ENCODE data around the gene BCKDHB. TPM values are rescaled to one million over a fixed set of nuclear protein-coding genes. Genes with fewer than 3 reads are reported as not detected.

The BCKDHB gene
- total RNA-seq, 3 donors from 2014 or later (not counting 1 experiment from before 2014, with no cell fraction given): 11.1 to 13.7 (median 12.8) TPM

DNA sequence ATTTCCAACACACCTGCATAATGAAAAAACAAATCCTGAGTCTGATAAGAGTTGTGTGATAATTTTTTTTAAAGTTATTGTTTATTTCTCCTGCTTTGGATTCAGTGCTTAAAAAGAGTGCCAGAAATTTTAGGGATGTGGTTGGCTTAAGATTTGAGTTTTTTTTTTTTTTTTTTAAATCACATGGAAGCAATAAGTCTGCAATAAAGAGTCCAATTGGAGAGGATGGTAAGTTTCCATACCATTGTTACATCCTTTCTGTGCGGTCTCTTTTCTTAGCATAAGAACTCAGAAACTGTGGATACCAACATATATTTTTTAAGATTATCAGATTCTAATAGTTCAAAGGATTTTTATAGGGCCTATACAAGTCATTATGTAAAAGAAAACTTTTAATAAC lies 171.0 kb downstream of the BCKDHB start:
- Mint-ChIP-seq H3K36me3 (no peaks in the 10 kb centered on the region), H3K27me3 (ENCODE audit: low read depth in 2 of 2) (no peaks in the 10 kb centered on the region), H3K4me3 (no peak overlapping the region), H3K4me1 (peaks cover 0 to 13% of the 10 kb centered on the region in 2 donors), H3K27ac (no peak overlapping the region), H3K9me3 (peaks cover 0 to 2% of the 10 kb centered on the region in 2 donors)
- Histone ChIP-seq H3K9me3 (ENCODE audit: control insufficient read depth, insufficient read depth, low read length) (no peaks in the 10 kb centered on the region), H3K27ac (ENCODE audit: low read length) (no peak overlapping the region), H3K36me3 (ENCODE audit: control insufficient read depth, insufficient read depth, low read length) (no peaks in the 10 kb centered on the region), H3K4me1 (ENCODE audit: control insufficient read depth, insufficient read depth, low read length) (no peaks in the 10 kb centered on the region), H3K27me3 (ENCODE audit: control insufficient read depth, insufficient read depth, low read length) (no peaks in the 10 kb centered on the region), H3K4me3 (ENCODE audit: low read length) (no peak overlapping the region)
- TF ChIP-seq, protein P1, sequence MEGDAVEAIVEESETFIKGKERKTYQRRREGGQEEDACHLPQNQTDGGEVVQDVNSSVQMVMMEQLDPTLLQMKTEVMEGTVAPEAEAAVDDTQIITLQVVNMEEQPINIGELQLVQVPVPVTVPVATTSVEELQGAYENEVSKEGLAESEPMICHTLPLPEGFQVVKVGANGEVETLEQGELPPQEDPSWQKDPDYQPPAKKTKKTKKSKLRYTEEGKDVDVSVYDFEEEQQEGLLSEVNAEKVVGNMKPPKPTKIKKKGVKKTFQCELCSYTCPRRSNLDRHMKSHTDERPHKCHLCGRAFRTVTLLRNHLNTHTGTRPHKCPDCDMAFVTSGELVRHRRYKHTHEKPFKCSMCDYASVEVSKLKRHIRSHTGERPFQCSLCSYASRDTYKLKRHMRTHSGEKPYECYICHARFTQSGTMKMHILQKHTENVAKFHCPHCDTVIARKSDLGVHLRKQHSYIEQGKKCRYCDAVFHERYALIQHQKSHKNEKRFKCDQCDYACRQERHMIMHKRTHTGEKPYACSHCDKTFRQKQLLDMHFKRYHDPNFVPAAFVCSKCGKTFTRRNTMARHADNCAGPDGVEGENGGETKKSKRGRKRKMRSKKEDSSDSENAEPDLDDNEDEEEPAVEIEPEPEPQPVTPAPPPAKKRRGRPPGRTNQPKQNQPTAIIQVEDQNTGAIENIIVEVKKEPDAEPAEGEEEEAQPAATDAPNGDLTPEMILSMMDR (IDR thresholded peaks at IDR 0.05): no peak
- no CpG with 5 or more reads among the region's 1 CpG for WGBS (ENCODE audit: insufficient coverage)
- no peak for DNase-seq
- intact Hi-C loops (cut with micrococcal nuclease): no loop called here
- no peak for ATAC-seq

DNA sequence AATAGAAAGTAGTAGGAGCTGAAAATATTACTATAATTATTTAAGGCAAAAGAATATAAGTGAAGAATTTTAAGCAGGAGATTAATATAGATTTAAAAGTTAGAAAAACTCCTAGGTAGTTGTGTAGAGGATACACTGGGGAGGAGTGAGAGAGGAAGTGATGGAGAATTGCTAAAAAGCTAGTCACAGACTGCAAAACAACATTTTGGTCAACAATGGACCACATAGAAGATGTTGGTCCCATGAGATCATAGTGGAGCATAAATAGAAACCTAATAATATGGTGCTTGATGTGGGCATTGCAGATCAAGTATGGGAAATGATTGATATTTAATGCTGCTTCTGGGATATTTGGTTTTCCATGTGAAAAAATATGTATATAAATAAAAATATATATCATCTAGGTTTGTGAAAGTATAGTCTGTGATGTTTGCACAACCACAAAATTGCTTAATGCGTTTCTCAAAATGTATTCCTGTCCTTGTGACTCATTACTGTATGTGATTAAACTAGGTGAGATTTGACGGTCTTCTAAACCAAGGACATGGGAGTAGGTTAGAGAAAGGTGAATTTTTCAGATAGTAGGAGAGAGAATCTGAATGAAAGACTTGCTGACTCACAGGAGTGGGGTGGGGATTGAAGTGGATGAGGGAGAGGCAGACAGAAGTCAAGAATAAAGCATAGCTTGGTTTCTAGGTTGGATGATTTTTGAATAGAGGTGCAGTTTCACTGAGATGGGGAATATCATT lies 174.0 kb downstream of the BCKDHB start:
- H3K4me1 ChIP-seq (ENCODE audit: control insufficient read depth, insufficient read depth, low read length): no peaks in the 10 kb centered on the region
- 84% methylated on average over 2 of the region's 2 CpGs for WGBS (ENCODE audit: insufficient coverage)
- H3K27ac ChIP-seq (ENCODE audit: low read length): no peak overlapping the region
- H3K27me3 ChIP-seq (ENCODE audit: control insufficient read depth, insufficient read depth, low read length): no peaks in the 10 kb centered on the region
- no peaks in the 10 kb centered on the region for H3K9me3 ChIP-seq (ENCODE audit: control insufficient read depth, insufficient read depth, low read length)
- H3K4me1 Mint-ChIP-seq: peaks cover 0 to 13% of the 10 kb centered on the region in 2 donors
- H3K4me3 ChIP-seq (ENCODE audit: low read length): no peak overlapping the region
- H3K9me3 Mint-ChIP-seq: peaks cover 0 to 2% of the 10 kb centered on the region in 2 donors
- no peak for DNase-seq
- no peaks in the 10 kb centered on the region for H3K36me3 ChIP-seq (ENCODE audit: control insufficient read depth, insufficient read depth, low read length)
- H3K36me3 Mint-ChIP-seq: no peaks in the 10 kb centered on the region
- ATAC-seq: no peak
- H3K27me3 Mint-ChIP-seq (ENCODE audit: low read depth in 2 of 2): no peaks in the 10 kb centered on the region
- no peak overlapping the region for H3K4me3 Mint-ChIP-seq
- intact Hi-C loops (cut with micrococcal nuclease): no loop called here
- no peak overlapping the region for H3K27ac Mint-ChIP-seq
- TF ChIP-seq, protein P1 (IDR thresholded peaks at IDR 0.05): no peak

DNA sequence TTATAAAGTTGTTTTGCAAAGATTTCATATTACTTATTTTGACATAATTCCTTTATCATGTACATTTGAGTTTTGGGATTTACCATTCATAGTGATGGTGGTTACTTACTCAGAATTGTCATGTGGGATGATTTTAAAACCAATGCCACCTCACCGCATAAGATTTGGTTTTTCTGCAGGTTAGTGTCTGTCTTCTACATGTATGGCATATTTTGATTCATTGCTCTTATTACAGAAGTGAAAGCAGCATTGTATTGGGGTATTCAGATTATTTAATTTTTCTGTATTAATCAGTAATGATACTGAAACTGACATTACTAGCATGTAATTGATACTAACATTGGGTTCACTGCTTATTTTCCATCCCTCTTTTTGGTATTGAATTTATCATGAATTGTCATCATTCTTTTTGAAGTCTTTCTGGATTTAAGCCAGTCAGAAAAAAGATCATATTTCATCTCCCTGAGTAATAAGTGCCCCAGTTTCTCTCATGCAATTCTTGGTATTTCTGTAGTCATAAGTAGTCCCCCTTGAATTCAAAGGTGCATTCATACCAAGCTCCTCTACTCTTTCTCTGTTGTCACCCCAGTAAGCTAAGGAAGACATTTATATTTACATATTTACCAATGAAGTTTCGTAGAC lies 176.6 kb downstream of the BCKDHB start:
- WGBS (ENCODE audit: insufficient coverage): 86% methylated on average over 1 of the region's 2 CpGs

More for the DNA sequence above, 176.6 kb downstream of the BCKDHB start:
- Mint-ChIP-seq H3K27me3 (ENCODE audit: low read depth in 2 of 2) (no peaks in the 10 kb centered on the region), H3K4me3 (no peak overlapping the region), H3K4me1 (peaks cover 0 to 13% of the 10 kb centered on the region in 2 donors), H3K27ac (no peak overlapping the region), H3K36me3 (no peaks in the 10 kb centered on the region), H3K9me3 (peaks cover 0 to 2% of the 10 kb centered on the region in 2 donors)
- ATAC-seq (no peak), DNase-seq (no peak)
- TF ChIP-seq, protein P1 (IDR thresholded peaks at IDR 0.05): no peak
- no peaks in the 10 kb centered on the region for H3K27me3 ChIP-seq (ENCODE audit: control insufficient read depth, insufficient read depth, low read length)
- no peak overlapping the region for H3K27ac ChIP-seq (ENCODE audit: low read length)
- no peaks in the 10 kb centered on the region for H3K9me3 ChIP-seq (ENCODE audit: control insufficient read depth, insufficient read depth, low read length)
- H3K36me3 ChIP-seq (ENCODE audit: control insufficient read depth, insufficient read depth, low read length): no peaks in the 10 kb centered on the region
- H3K4me3 ChIP-seq (ENCODE audit: low read length): no peak overlapping the region
- H3K4me1 ChIP-seq (ENCODE audit: control insufficient read depth, insufficient read depth, low read length): no peaks in the 10 kb centered on the region
- intact Hi-C loops (cut with micrococcal nuclease): no loop called here
